Measurements from ENCODE around the gene WDR74. TPM values are rescaled to one million over a fixed set of nuclear protein-coding genes. Genes with fewer than 3 reads are reported as not detected.

Gene WDR74
- total and polyA plus RNA-seq, 9 of the 15 experiments (the other 6 are each of a cell fraction or from before 2014, with no cell fraction given), result 32.7 to 210 (median 114) TPM

DNA sequence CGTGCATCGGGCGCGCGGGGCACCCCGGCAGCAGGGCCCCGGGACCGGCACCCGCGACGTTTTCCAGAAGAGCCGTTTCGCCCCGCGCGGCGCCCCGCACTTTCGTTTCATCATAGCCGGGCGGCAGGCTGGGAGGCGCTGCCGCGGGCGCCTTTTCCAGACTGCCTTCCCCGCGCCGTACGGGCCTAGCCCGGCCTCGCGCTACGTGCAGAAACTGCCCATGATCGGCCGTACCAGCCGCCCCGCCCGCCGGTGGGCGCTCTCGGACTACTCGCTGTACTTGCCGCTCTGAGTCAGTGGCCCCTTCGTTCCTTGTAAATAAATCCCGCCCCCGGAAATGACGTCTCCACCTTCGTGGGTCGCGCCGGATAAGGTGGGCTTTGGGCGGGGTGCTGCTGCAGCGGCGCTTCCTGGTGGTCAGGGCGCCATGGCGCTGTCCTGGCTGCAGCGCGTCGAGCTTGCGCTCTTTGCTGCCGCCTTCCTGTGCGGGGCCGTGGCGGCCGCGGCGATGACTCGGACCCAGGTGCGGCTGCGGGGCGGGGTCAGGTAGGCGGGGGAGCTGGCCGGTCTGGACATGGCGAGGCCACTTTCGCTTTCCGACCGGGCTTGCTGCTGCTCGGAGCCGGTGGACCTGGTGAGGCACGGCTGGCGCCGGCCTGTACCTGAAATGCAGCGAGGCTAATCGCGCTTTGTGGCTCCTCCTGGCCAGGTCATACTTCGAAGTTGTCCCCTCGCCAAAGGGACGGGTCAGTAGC lies 52.2 kb downstream of the WDR74 start, which contains the start of gene TMEM179B (continued):
- TF ChIP-seq, protein P1, sequence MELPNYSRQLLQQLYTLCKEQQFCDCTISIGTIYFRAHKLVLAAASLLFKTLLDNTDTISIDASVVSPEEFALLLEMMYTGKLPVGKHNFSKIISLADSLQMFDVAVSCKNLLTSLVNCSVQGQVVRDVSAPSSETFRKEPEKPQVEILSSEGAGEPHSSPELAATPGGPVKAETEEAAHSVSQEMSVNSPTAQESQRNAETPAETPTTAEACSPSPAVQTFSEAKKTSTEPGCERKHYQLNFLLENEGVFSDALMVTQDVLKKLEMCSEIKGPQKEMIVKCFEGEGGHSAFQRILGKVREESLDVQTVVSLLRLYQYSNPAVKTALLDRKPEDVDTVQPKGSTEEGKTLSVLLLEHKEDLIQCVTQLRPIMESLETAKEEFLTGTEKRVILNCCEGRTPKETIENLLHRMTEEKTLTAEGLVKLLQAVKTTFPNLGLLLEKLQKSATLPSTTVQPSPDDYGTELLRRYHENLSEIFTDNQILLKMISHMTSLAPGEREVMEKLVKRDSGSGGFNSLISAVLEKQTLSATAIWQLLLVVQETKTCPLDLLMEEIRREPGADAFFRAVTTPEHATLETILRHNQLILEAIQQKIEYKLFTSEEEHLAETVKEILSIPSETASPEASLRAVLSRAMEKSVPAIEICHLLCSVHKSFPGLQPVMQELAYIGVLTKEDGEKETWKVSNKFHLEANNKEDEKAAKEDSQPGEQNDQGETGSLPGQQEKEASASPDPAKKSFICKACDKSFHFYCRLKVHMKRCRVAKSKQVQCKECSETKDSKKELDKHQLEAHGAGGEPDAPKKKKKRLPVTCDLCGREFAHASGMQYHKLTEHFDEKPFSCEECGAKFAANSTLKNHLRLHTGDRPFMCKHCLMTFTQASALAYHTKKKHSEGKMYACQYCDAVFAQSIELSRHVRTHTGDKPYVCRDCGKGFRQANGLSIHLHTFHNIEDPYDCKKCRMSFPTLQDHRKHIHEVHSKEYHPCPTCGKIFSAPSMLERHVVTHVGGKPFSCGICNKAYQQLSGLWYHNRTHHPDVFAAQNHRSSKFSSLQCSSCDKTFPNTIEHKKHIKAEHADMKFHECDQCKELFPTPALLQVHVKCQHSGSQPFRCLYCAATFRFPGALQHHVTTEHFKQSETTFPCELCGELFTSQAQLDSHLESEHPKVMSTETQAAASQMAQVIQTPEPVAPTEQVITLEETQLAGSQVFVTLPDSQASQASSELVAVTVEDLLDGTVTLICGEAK (IDR thresholded peaks at IDR 0.05), result peak; percentile 95
- TF ChIP-seq, protein P1 (CRISPR knock-in tag; IDR thresholded peaks at IDR 0.05), result no peak
- no peak for TF ChIP-seq BDP1 (IDR thresholded peaks at IDR 0.05; ENCODE audit: insufficient read depth, insufficient read length)
- peak; percentile 34; the same call in 1 of the 2 replicates for TF ChIP-seq KAT7 (CRISPR knock-in tag; IDR thresholded peaks at IDR 0.05; ENCODE audit: borderline replicate concordance)
- TF ChIP-seq NUFIP1 (IDR thresholded peaks at IDR 0.05; ENCODE audit: partially characterized antibody), result no peak
- TF ChIP-seq PHF8 (IDR thresholded peaks at IDR 0.05; ENCODE audit: borderline replicate concordance, low read length), result peak; percentile 89; the same call in 1 of the 2 replicates
- no peak for TF ChIP-seq KAT8 (IDR thresholded peaks at IDR 0.05; ENCODE audit: low read depth)
- TF ChIP-seq ELF4 (CRISPR knock-in tag; IDR thresholded peaks at IDR 0.05), result no peak
- no peak for TF ChIP-seq EZH2 (IDR thresholded peaks at IDR 0.05; ENCODE audit: borderline replicate concordance, low read depth, low read length)
- 0 out of 2 replicates have a peak, but pooled peaks have one; percentile 73 for TF ChIP-seq FOXK1 (CRISPR knock-in tag; IDR thresholded peaks at IDR 0.05; ENCODE audit: borderline replicate concordance)
- peak; percentile 35; the same call in 1 of the 2 replicates for TF ChIP-seq SMC3 (conservative IDR thresholded peaks at IDR 0.05; ENCODE audit: insufficient read depth, low read depth, low read length)
- TF ChIP-seq MTA3 (IDR thresholded peaks at IDR 0.05; ENCODE audit: borderline replicate concordance), result no peak; the same call in none of the 2 replicates
- peak; percentile 22 for TF ChIP-seq FIP1L1 (IDR thresholded peaks at IDR 0.05; ENCODE audit: low read depth, low read length, poor library complexity, severe bottlenecking)
- TF ChIP-seq STAG1 (CRISPR knock-in tag; IDR thresholded peaks at IDR 0.05; ENCODE audit: borderline replicate concordance), result no peak; the same call in 1 of the 2 replicates
- peak; percentile 28 for TF ChIP-seq SP2 (IDR thresholded peaks at IDR 0.05; ENCODE audit: extremely low read depth, low read depth, low read length, poor library complexity, severe bottlenecking)
- TF ChIP-seq SRSF9 (IDR thresholded peaks at IDR 0.05; ENCODE audit: borderline replicate concordance, low read depth, low read length), result no peak
- no peak for TF ChIP-seq ZNF778 (CRISPR knock-in tag; IDR thresholded peaks at IDR 0.05)
- peak; percentile 78; the same call in 1 of the 2 replicates for TF ChIP-seq PURB (CRISPR knock-in tag; IDR thresholded peaks at IDR 0.05; ENCODE audit: low read depth)
- TF ChIP-seq GTF2F1 (IDR thresholded peaks at IDR 0.05; ENCODE audit: low read depth, low read length), result no peak; the same call in 1 of the 2 replicates
- TF ChIP-seq ZNF41 (CRISPR knock-in tag; conservative IDR thresholded peaks at IDR 0.05), result no peak

Measured in K562 (cell line).